Measurements from ENCODE around the gene SLC25A44. TPM values are rescaled to one million over a fixed set of nuclear protein-coding genes. Genes with fewer than 3 reads are reported as not detected.

The SLC25A44 gene
- total RNA-seq, 1 experiment from 2014 or later, result 32.3 TPM

DNA sequence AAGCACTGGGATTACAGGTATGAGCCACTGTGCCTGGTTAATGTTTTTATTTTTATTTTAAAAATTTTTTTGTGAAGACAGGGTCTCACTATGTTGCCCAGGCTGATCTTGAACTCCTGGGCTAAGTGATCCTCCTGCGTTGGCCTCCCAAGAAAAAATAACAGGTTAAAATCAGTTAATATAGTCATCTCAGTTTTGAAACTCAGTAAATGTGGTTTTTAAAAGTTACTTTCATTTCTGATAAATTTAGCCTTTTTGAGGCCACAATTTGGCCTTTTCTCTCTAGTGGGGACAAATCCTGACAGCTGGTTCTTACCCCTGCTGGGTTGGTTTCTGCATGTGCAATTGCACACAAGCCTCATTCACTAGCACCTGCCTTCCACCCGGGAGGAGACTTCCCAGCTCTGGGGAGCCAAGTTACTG, 32.2 kb downstream of the SLC25A44 start:
- DNase-seq (ENCODE audit: unreplicated experiment), result no peak
- H3K27ac Mint-ChIP-seq (ENCODE audit: low read depth, unreplicated experiment), result no peak overlapping the region
- no peaks in the 10 kb centered on the region for H3K9me3 Mint-ChIP-seq (ENCODE audit: unreplicated experiment)
- no peak for TF ChIP-seq CTCF (IDR thresholded peaks at IDR 0.05; ENCODE audit: unreplicated experiment)
- no peaks in the 10 kb centered on the region for H3K27me3 Mint-ChIP-seq (ENCODE audit: insufficient read depth, unreplicated experiment)
- no peak overlapping the region for H3K4me3 Mint-ChIP-seq (ENCODE audit: unreplicated experiment)
- BruUV-seq (replicated peaks), result no TSS peak
- peaks cover 24% of the 10 kb centered on the region for H3K4me1 Mint-ChIP-seq (ENCODE audit: insufficient read depth, unreplicated experiment)
- intact Hi-C loops (cut with micrococcal nuclease), result no loop called here
- peaks cover 57% of the 10 kb centered on the region for H3K36me3 Mint-ChIP-seq (ENCODE audit: insufficient read depth, unreplicated experiment)
- POLR2A ChIA-PET, result interaction anchor here (0.7 to 5.1 kb wide), 8 partner anchors 13 to 130 kb away, joined by 3 to 52 read pairs (median 5); partner anchors contain the start of genes PMF1 and SEMA4A
- CTCF ChIA-PET, result interaction anchor here (1.1 to 22.6 kb wide), 24 partner anchors 9 to 155 kb away, joined by 3 to 524 read pairs (median 10); partner anchors contain the start of genes BGLAP, PMF1, SEMA4A and SMG5

DNA sequence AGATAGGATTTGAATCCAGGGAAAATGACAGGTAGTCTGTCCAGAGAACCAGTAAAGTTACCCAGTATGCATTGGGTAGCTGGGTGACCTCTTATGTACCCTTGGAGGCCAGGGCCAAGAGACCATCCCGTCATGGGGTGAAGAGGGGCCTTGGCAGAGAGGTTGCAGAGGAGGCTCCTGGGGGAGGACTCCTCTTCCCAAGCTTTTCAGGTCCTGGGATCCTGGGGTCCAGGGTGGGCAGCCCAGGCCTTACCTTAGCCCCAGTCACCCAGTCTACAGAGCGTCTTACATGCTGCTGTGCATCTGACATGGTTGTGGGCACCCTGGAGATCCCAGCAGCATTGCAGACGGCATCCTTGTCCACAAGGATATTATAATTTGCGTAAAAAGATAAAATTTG, 32.9 kb downstream of the SLC25A44 start:
- intact Hi-C loops (cut with micrococcal nuclease), result no loop called here

DNA sequence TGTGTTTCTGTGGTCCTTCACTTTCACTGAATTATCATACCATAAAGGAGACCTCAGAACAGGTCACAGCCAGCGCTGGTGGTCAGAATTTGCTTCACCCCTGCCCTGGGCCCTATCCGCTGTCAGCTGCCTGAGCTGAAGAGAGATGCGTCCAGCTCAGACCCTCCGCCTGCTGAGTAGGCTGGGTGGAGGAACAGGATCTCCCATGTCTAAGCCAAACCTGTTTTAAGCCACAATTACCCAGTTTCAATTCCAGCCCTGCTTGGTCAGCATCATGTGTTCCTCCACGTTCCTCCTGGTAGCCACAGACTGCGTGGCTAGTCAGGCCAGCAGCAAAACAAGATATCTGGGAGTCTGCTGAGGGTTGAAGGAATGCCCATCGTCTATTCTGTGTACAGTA, 34.6 kb downstream of the SLC25A44 start:
- POLR2A ChIA-PET, result interaction anchor here (0.6 to 1.5 kb wide), 4 partner anchors 10 to 54 kb away, joined by 3 to 5 read pairs (median 4); partner anchors contain the start of gene SMG5
- intact Hi-C loops (cut with micrococcal nuclease), result no loop called here
- no peaks in the 10 kb centered on the region for H3K27me3 Mint-ChIP-seq (ENCODE audit: insufficient read depth, unreplicated experiment)
- H3K9me3 Mint-ChIP-seq (ENCODE audit: unreplicated experiment), result no peaks in the 10 kb centered on the region
- no TSS peak for BruUV-seq (replicated peaks)
- no peak overlapping the region for H3K4me3 Mint-ChIP-seq (ENCODE audit: unreplicated experiment)
- peaks cover 14% of the 10 kb centered on the region for H3K4me1 Mint-ChIP-seq (ENCODE audit: insufficient read depth, unreplicated experiment)
- peaks cover 43% of the 10 kb centered on the region for H3K36me3 Mint-ChIP-seq (ENCODE audit: insufficient read depth, unreplicated experiment)
- no peak for TF ChIP-seq CTCF (IDR thresholded peaks at IDR 0.05; ENCODE audit: unreplicated experiment)
- no peak overlapping the region for H3K27ac Mint-ChIP-seq (ENCODE audit: low read depth, unreplicated experiment)
- CTCF ChIA-PET, result interaction anchor here (0.6 to 22.6 kb wide), 6 partner anchors 14 to 136 kb away, joined by 3 to 524 read pairs (median 4); partner anchors contain the start of gene SEMA4A
- no peak for DNase-seq (ENCODE audit: unreplicated experiment)

More for the DNA sequence above, 32.9 kb downstream of the SLC25A44 start:
- no peak overlapping the region for H3K4me3 Mint-ChIP-seq (ENCODE audit: unreplicated experiment)
- H3K27me3 Mint-ChIP-seq (ENCODE audit: insufficient read depth, unreplicated experiment), result no peaks in the 10 kb centered on the region
- no peak for DNase-seq (ENCODE audit: unreplicated experiment)
- ChIA-PET CTCF (interaction anchor here (0.7 to 22.6 kb wide), 21 partner anchors 9 to 286 kb away, joined by 3 to 524 read pairs (median 10); partner anchors contain the start of genes BGLAP, PMF1, SEMA4A and SMG5), POLR2A (interaction anchor here (1.4 to 5.1 kb wide), 3 partner anchors 12 to 81 kb away, joined by 6 to 52 read pairs (median 7); partner anchors contain the start of gene PMF1)
- H3K36me3 Mint-ChIP-seq (ENCODE audit: insufficient read depth, unreplicated experiment), result peaks cover 55% of the 10 kb centered on the region
- TF ChIP-seq CTCF (IDR thresholded peaks at IDR 0.05; ENCODE audit: unreplicated experiment), result no peak
- no peaks in the 10 kb centered on the region for H3K9me3 Mint-ChIP-seq (ENCODE audit: unreplicated experiment)
- no peak overlapping the region for H3K27ac Mint-ChIP-seq (ENCODE audit: low read depth, unreplicated experiment)
- peaks cover 22% of the 10 kb centered on the region for H3K4me1 Mint-ChIP-seq (ENCODE audit: insufficient read depth, unreplicated experiment)
- no TSS peak for BruUV-seq (replicated peaks)

DNA sequence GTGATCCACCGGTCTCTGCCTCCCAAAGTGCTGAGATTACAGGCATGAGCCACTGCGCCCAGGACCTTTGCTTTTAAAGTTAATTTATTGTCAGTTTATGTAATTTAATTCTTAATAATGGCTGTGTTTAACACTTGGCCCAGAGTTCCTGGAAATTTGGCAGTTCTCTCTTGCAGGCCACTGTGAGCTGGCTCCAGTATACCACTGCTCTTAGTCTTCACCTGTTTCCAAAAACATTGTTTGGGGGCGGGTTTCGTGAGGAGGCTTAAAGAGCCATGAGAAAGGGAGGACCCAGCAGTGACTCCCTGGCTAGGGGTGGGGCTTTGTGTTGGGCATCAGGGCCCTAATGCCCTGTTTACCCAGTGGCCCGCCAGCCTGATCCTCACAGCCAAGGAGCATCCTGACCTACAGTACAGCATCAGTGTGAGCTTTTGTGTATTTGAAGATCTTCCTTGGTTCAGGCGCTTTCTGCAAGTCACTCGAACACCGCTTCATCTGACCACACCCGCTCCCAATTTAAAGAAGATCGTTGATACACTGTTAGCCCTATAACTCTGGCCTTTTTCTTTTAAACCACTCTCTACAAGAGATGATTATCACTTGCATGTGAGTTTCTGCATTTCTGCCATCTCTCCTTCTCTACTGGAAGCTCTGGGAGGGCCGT, 36.0 kb downstream of the SLC25A44 start:
- no peak for TF ChIP-seq CTCF (IDR thresholded peaks at IDR 0.05; ENCODE audit: unreplicated experiment)
- intact Hi-C loops (cut with micrococcal nuclease), result no loop called here
- Mint-ChIP-seq H3K27ac (ENCODE audit: low read depth, unreplicated experiment) (no peak overlapping the region), H3K9me3 (ENCODE audit: unreplicated experiment) (no peaks in the 10 kb centered on the region), H3K4me1 (ENCODE audit: insufficient read depth, unreplicated experiment) (peaks cover 14% of the 10 kb centered on the region), H3K36me3 (ENCODE audit: insufficient read depth, unreplicated experiment) (peaks cover 53% of the 10 kb centered on the region), H3K27me3 (ENCODE audit: insufficient read depth, unreplicated experiment) (no peaks in the 10 kb centered on the region), H3K4me3 (ENCODE audit: unreplicated experiment) (no peak overlapping the region)
- CTCF ChIA-PET, result interaction anchor here (0.8 to 22.6 kb wide), 5 partner anchors 15 to 477 kb away, joined by 3 to 524 read pairs (median 5); partner anchors contain the start of gene SEMA4A
- no TSS peak for BruUV-seq (replicated peaks)
- DNase-seq (ENCODE audit: unreplicated experiment), result no peak
- POLR2A ChIA-PET, result interaction anchor here (0.6 to 1.2 kb wide), 6 partner anchors 11 to 500 kb away, joined by 3 to 4 read pairs (median 3); partner anchors contain the start of gene SLC25A44
